Ascending aorta (tissue), 2 donors: ENCODE data around the gene CD163. TPM values are rescaled to one million over a fixed set of nuclear protein-coding genes. Genes with fewer than 3 reads are reported as not detected.
A peak's percentile ranks its signal among the peaks of the same experiment; 100 is the strongest.

Source experiments
- DNase-seq, 2 donors: peaks; one replicate each; pipeline ENCODE4 v3.0.0-alpha.2; 2019; ENCODE audit warnings: low spot score in 2 of 2
- H3K27ac ChIP-seq, 2 donors: fragments of 200-600 bp; sonication (generic); one replicate each; pipeline ENCODE4 v1.5.1; 2016 to 2017; ENCODE audit warnings: mild to moderate bottlenecking in 1 of 2
- H3K27me3 ChIP-seq: fragments of 200-600 bp; sonication (generic); one replicate; pipeline ENCODE4 v1.5.1; 2017
- H3K36me3 ChIP-seq, 2 donors: fragments of 200-600 bp; sonication (generic); one replicate each; pipeline ENCODE4 v1.5.1; 2016
- H3K4me1 ChIP-seq, 2 donors: fragments of 200-600 bp; sonication (generic); one replicate each; pipeline ENCODE4 v1.5.1; 2016 to 2017; ENCODE audit warnings: mild to moderate bottlenecking in 1 of 2
- H3K4me3 ChIP-seq, 2 donors: fragments of 200-600 bp; sonication (generic); one replicate each; pipeline ENCODE4 v1.5.1; 2016 to 2017; ENCODE audit warnings: mild to moderate bottlenecking in 1 of 2
- H3K9me3 ChIP-seq, 2 donors: fragments of 200-600 bp; sonication (generic); one replicate each; pipeline ENCODE4 v1.5.1; 2016
- intact Hi-C: fragments of 100-400 bp; cut with DNase I; formaldehyde crosslinking; loops from one replicate; pipeline ENCODE4 v1.15.1; 2023
- total RNA-seq: library from RNA; depleted of rRNA; stranded (reverse); fragments of >200 nt; gene quantifications from one replicate; pipeline ENCODE4 v1.1.0, GENCODE V29; 2016
- TF ChIP-seq, protein P1 (sequence below), 3 experiments: fragments of 200-600 bp in 2 of 3; fragments of 450-650 bp in 1 of 3; sonication (generic) in 2 of 3; IDR thresholded peaks; one replicate each; pipeline ENCODE4 v1.5.1; 2016 to 2019; ENCODE audit warnings: antibody characterized with exemption in 3 of 3, mild to moderate bottlenecking in 1 of 3, moderate library complexity in 1 of 3

Gene CD163
- total RNA-seq, 1 donor from 2014 or later: 120 TPM

GRCh38 chr12:7502612-7503011 is 965 bp downstream of the CD163 start:
- H3K27ac ChIP-seq: peak overlapping the region; percentile 27 to 34
- TF ChIP-seq, protein P1, sequence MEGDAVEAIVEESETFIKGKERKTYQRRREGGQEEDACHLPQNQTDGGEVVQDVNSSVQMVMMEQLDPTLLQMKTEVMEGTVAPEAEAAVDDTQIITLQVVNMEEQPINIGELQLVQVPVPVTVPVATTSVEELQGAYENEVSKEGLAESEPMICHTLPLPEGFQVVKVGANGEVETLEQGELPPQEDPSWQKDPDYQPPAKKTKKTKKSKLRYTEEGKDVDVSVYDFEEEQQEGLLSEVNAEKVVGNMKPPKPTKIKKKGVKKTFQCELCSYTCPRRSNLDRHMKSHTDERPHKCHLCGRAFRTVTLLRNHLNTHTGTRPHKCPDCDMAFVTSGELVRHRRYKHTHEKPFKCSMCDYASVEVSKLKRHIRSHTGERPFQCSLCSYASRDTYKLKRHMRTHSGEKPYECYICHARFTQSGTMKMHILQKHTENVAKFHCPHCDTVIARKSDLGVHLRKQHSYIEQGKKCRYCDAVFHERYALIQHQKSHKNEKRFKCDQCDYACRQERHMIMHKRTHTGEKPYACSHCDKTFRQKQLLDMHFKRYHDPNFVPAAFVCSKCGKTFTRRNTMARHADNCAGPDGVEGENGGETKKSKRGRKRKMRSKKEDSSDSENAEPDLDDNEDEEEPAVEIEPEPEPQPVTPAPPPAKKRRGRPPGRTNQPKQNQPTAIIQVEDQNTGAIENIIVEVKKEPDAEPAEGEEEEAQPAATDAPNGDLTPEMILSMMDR (IDR thresholded peaks at IDR 0.05): no peak
- no peaks in the 10 kb centered on the region for H3K9me3 ChIP-seq
- DNase-seq: no peak
- no peaks in the 10 kb centered on the region for H3K27me3 ChIP-seq
- H3K4me1 ChIP-seq: no peaks in the 10 kb centered on the region
- H3K4me3 ChIP-seq: peak overlapping the region in 1 of 2 donors; percentile 46
- H3K36me3 ChIP-seq: no peaks in the 10 kb centered on the region
- intact Hi-C loops: no loop called here

DNA sequence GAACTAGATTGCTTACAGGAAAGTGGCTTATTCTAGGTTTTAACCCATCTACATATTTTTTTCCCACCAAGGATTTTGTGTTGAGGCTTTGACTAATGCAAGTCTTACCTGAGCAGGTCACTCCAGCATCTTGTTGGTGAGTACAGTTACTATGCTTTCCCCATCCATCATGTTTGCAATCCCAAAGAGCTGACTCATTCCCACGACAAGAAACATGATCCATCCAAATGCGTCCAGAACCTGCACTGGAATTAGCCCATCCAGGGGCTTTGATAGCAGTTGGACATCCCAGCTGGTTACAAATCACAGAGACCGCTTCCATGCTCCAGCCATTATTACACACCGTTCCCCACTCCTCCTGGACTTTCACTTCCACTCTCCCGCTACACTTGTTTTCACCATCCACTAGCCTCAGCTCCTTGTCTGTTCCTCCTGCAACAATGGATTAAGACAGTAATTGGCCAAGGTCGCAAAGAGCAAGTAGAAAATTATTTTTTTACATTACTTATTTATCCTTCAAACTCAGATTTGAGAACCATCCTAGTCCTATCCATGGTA is 2.5 kb downstream of the CD163 start:
- TF ChIP-seq, protein P1 (IDR thresholded peaks at IDR 0.05): no peak
- H3K36me3 ChIP-seq: no peaks in the 10 kb centered on the region

GRCh38 chr12:7499636-7500035 is 3.9 kb downstream of the CD163 start:
- Histone ChIP-seq H3K36me3 (no peaks in the 10 kb centered on the region), H3K4me1 (no peaks in the 10 kb centered on the region), H3K9me3 (no peaks in the 10 kb centered on the region), H3K27me3 (no peaks in the 10 kb centered on the region), H3K27ac (no peak overlapping the region), H3K4me3 (peak overlapping the region in 1 of 2 donors; percentile 22)
- intact Hi-C loops: no loop called here
- no peak for DNase-seq
- TF ChIP-seq, protein P1 (IDR thresholded peaks at IDR 0.05): no peak

More for the DNA sequence above, 2.5 kb downstream of the CD163 start:
- Histone ChIP-seq H3K4me1 (no peaks in the 10 kb centered on the region), H3K27ac (no peak overlapping the region), H3K27me3 (no peaks in the 10 kb centered on the region), H3K9me3 (no peaks in the 10 kb centered on the region), H3K4me3 (peak overlapping the region; percentile 16 to 46)
- intact Hi-C loops: no loop called here
- no peak for DNase-seq

DNA sequence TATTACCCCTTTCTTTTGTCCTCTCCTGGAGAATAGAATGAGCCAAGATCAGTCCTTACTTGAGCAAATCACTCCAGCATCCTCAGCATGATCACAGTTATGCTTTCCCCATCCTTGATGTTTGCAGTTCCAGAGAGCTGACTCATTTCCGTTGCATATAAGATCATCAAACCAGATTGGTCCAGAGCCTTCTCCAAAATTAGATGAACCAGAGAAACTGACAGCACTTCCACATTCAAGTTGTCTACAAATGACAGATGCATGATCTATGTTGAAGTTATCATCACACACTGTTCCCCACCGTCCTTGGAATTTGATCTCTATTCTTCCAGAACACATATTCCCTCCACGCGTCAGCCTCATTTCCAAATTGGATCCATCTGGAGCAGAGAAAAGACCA is 4.8 kb downstream of the CD163 start:
- Histone ChIP-seq H3K36me3 (no peaks in the 10 kb centered on the region), H3K9me3 (no peaks in the 10 kb centered on the region), H3K27ac (no peak overlapping the region), H3K4me1 (no peaks in the 10 kb centered on the region), H3K4me3 (no peak overlapping the region), H3K27me3 (no peaks in the 10 kb centered on the region)
- no peak for DNase-seq
- intact Hi-C loops: no loop called here
- TF ChIP-seq, protein P1 (IDR thresholded peaks at IDR 0.05): no peak

GRCh38 chr12:7497661-7498060 is 5.9 kb downstream of the CD163 start:
- TF ChIP-seq, protein P1 (IDR thresholded peaks at IDR 0.05): no peak
- Histone ChIP-seq H3K36me3 (no peaks in the 10 kb centered on the region), H3K4me1 (no peaks in the 10 kb centered on the region), H3K27me3 (no peaks in the 10 kb centered on the region), H3K27ac (no peak overlapping the region), H3K9me3 (no peaks in the 10 kb centered on the region), H3K4me3 (no peak overlapping the region)
- no peak for DNase-seq
- intact Hi-C loops: no loop called here

DNA sequence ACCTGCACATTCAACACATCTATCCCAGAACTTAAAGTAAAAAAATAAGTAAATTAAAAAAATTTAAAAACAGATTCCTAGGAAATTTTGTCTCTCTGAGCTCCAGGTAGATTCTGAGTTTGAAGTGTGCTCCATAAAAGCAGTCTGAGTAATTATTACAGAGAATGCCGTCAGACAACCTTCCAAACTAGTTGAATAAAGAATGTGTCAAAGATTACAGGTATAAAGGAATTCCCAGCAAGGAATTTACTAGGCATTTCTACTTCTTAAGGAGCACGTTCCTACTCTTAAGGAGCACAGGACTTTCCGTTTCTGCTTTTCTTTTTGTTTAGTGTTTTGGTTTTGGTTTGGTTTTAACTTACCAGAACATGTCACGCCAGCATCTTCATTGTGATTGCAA is 7.1 kb downstream of the CD163 start:
- Histone ChIP-seq H3K27me3 (no peaks in the 10 kb centered on the region), H3K4me1 (no peaks in the 10 kb centered on the region), H3K4me3 (no peak overlapping the region), H3K36me3 (no peaks in the 10 kb centered on the region), H3K9me3 (no peaks in the 10 kb centered on the region), H3K27ac (no peak overlapping the region)
- DNase-seq: no peak
- intact Hi-C loops: no loop called here
- TF ChIP-seq, protein P1 (IDR thresholded peaks at IDR 0.05): no peak
